Astrocyte of the cerebellum (primary cell): ENCODE data around the gene DDX56.
"Not testable (repeated sequence)": the region's sequence is repeated elsewhere in the genome, so short reads cannot be mapped to it uniquely, and the experiment has no call there.

Experiments used
- DNase-seq: peaks from one replicate; pipeline ENCODE4 v3.0.0-alpha.2; 2011; ENCODE audit warnings: low read depth
- H3K4me3 ChIP-seq: 2 replicates; pipeline ENCODE4 v1.5.1; 2011; ENCODE audit warnings: mild to moderate bottlenecking, low read depth, low read length, moderate library complexity
- in situ Hi-C: cut with HindIII; loops from 2 replicates; pipeline ENCODE4 v1.10.0; 2017; ENCODE audit warnings: low sequenced_read_pairs
- TF ChIP-seq, protein P1 (sequence below): IDR thresholded peaks from 2 replicates; pipeline ENCODE4 v1.5.1; 2012; ENCODE audit warnings: low read length, low read depth, moderate library complexity, mild to moderate bottlenecking; ENCODE audit errors: missing control alignments

DDX56 gene

DNA sequence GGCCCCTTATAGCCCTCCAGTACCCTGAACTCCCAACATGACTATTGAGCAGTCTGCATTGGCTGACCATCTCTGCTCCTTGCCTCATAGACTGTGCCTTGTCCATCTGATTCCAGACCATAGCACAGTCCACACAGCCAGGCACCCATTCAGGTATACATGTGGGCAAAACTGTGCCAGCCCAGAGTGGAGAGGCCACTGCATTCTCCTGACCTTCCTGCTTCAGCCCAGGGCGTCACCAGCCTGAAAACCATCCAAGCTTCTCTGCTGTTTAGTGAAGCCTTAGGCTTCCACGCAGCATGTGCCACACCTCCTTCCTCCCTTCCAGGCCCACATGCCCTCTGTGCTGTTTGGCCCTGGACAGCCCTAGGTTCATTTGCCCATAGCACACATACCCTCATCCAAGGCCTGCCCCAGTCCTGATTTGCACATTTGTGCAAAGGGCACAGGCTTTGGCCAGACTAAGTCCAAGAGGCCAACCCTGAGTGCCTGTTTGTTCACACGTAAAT is 10.5 kb downstream of the DDX56 start:
- no peak overlapping the region for H3K4me3 ChIP-seq
- TF ChIP-seq, protein P1, sequence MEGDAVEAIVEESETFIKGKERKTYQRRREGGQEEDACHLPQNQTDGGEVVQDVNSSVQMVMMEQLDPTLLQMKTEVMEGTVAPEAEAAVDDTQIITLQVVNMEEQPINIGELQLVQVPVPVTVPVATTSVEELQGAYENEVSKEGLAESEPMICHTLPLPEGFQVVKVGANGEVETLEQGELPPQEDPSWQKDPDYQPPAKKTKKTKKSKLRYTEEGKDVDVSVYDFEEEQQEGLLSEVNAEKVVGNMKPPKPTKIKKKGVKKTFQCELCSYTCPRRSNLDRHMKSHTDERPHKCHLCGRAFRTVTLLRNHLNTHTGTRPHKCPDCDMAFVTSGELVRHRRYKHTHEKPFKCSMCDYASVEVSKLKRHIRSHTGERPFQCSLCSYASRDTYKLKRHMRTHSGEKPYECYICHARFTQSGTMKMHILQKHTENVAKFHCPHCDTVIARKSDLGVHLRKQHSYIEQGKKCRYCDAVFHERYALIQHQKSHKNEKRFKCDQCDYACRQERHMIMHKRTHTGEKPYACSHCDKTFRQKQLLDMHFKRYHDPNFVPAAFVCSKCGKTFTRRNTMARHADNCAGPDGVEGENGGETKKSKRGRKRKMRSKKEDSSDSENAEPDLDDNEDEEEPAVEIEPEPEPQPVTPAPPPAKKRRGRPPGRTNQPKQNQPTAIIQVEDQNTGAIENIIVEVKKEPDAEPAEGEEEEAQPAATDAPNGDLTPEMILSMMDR: no peak
- no peak for DNase-seq
- in situ Hi-C loops: loop anchor here (25.0 kb wide), 1 partner anchor 326 kb away; no protein-coding TSS in a partner anchor

DNA sequence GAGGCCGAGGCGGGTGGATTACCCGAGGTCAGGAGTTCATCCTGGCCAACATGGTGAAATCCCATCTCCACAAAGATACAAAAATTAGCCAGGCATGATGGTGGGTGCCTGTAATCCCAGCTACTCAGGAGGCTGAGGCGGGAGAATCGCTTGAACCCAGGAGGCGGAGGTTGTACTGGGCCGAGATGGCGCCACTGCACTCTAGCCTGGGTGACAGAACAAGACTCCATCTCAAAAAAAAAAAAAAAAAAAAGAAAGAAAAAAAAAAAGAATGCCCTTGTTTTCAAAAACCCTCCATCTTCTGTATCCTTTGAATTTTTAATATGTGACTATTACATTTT is 11.1 kb downstream of the DDX56 start:
- H3K4me3 ChIP-seq, DNase-seq: not testable (repeated sequence)
- in situ Hi-C loops: loop anchor here (25.0 kb wide), 1 partner anchor 325 kb away; no protein-coding TSS in a partner anchor

DNA sequence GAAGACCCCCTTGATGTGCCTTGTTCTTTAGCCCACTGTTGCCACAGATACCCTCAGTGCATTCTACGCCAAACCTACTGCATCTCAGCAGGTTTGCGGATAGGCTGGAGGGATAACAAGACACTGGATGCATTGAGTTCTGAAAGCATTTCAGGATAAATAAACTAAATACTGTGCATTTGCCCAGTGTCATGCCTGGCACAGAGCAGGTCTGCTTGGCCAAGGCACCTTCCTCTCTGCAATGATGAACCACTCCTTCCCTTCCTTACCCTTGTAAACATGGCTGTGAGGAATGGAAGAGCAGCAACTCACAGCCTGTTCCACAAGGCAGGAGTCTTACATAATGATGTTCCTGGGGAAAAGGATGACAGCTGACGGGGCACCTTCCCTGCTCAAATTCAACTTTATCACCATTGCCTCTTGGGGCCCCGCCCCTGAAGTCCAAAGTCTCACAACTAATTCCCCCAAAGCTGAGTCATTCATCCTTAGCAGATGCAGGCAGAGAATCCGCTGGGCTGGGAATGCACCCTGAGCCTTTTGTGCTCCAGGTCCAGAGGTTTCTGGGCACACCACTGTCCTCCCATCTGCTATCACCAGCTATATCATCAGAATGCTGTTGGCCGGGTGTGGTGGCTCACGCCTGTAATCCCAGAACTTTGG is 11.6 kb downstream of the DDX56 start:
- TF ChIP-seq, protein P1: no peak
- in situ Hi-C loops: loop anchor here (25.0 kb wide), 1 partner anchor 325 kb away; no protein-coding TSS in a partner anchor
- no peak overlapping the region for H3K4me3 ChIP-seq
- no peak for DNase-seq

DNA sequence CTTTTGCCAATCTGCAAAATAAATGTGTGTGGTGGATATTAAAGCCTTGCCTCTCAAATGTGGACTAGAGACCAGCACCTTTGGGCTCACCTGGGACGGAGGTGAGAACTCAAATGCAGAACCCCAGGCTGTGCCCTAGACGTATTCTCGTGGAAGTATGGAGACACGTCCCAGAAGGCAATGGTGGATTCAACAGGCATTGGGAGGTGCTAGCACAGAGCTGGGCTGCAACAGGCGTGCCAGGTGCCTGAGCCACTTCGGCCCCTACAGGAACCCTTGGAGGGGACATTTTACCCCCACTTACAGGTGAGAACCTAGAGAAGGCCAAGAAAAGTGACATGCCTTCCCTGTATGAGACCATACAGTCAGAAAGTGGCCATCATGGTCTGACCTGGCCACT is 12.2 kb downstream of the DDX56 start:
- no peak for DNase-seq
- in situ Hi-C loops: loop anchor here (25.0 kb wide), 1 partner anchor 324 kb away; no protein-coding TSS in a partner anchor
- no peak overlapping the region for H3K4me3 ChIP-seq
- TF ChIP-seq, protein P1: no peak

DNA sequence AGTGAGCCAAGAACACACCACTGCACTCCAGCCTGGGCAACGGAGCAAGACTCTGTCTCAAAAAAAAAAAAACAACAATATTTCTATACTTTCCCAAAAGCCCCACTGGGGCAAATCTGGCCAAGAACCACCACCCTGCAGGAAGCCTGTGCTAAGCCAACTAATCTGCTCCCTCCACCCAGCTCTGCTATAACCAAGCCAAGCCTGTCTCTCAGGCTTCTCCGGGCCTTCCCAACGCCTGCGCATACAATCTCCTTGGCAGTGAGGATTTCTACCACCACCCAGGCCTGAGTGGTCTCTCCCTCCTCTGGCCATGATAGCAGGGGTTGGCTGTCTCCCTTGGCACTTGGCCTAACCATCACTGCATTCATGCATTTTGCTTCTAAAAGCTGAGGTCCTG is 14.2 kb downstream of the DDX56 start:
- no peak for DNase-seq
- in situ Hi-C loops: loop anchor here (25.0 kb wide), 1 partner anchor 322 kb away; no protein-coding TSS in a partner anchor
- no peak overlapping the region for H3K4me3 ChIP-seq
- TF ChIP-seq, protein P1: no peak

DNA sequence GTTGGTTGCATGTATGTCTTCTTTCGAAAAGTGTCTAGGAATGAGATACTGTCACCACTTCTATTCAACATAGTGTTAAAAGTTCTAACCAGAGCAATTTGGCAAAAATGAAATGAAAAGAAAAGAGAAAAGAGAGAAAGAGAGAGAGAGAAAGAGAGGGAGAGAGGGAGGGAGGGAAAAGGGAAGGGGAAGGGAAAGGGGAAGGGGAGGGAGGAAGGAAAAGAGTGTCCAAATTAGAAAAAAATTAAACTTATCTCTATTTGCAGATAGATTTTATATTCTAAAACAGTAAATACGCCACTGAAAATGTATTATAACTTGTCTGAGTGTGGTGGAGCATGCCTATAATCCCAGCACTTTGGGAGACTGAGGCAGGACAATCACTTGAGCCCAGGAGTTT is 16.2 kb downstream of the DDX56 start:
- DNase-seq: no peak
- no peak overlapping the region for H3K4me3 ChIP-seq
- TF ChIP-seq, protein P1: no peak
- in situ Hi-C loops: loop anchor here (25.0 kb wide), 1 partner anchor 320 kb away; no protein-coding TSS in a partner anchor

DNA sequence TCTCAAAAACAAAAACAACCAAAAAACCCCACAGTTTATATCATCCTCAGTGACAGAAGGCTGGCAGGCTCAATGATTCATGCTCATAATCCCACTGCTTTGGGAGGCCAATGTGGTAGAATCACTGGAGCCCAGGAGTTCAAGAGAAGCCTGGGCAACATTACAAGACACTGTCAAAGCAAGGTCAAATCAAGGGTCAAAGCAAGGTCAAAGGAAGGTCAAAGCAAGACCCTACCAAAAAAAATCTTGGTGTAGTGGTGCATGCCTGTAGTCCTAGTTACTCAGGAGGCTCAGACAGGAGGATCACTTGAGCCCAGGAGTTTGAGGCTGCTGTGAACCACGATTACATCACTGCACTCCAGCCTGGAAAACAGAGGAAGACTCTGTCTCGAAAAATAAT is 18.4 kb downstream of the DDX56 start:
- in situ Hi-C loops: loop anchor here (25.0 kb wide), 1 partner anchor 318 kb away; no protein-coding TSS in a partner anchor
- no peak for DNase-seq
- no peak overlapping the region for H3K4me3 ChIP-seq
- TF ChIP-seq, protein P1: no peak

DNA sequence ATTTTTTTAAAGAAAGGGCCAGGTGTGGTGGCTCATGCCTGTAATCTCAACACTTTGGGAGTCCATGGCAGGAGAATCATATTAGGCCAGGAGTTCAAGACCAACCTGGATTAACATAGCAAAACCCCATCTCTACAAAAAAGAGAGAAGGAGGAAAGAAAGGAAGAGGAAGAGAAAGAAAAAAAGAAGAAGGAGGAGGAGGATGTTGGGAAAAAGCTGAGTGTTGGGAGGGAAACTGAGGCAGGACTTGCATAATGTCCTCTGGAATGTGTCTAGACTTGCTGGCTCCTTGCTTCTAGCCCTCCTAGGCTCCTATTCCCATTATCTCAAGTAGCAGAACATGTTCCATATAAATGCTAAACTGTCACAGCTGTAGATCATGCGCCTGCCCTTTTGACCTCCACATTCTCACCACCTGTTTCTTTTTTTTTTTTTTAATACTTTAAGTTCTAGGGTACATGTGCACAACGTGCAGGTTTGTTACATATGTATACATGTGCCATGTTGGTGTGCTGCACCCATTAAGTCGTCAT is 21.2 kb downstream of the DDX56 start:
- not testable (repeated sequence) for H3K4me3 ChIP-seq, DNase-seq
- in situ Hi-C loops: loop anchor here (25.0 kb wide), 1 partner anchor 315 kb away; no protein-coding TSS in a partner anchor
